Keratinocyte (primary cell): ENCODE measurements around the gene KIFC1. TPM values are rescaled to one million over a fixed set of nuclear protein-coding genes. Genes with fewer than 3 reads are reported as not detected.

Experiments
- DNase-seq: peaks from one replicate; pipeline ENCODE4 v3.0.0-alpha.2; 2011; ENCODE audit warnings: low read depth, missing footprints, low spot score
- FAIRE-seq: peaks from 2 replicates; lab custom pipeline; 2011; peaks lifted over from hg19 to GRCh38; lab: Jason Lieb, UNC
- H2AFZ ChIP-seq: 2 replicates; pipeline ENCODE4 v1.6.0; 2012; ENCODE audit warnings: low read length, control low read depth, inconsistent platforms; ENCODE audit not compliant: control insufficient read depth
- H3K27ac ChIP-seq: 2 replicates; pipeline ENCODE4 v1.5.1; 2011; ENCODE audit warnings: low read length; ENCODE audit not compliant: control insufficient read depth, insufficient read depth
- H3K27me3 ChIP-seq: 3 replicates; pipeline ENCODE4 v1.6.0; 2011; ENCODE audit warnings: low read length; ENCODE audit not compliant: control insufficient read depth, insufficient read depth; ENCODE audit errors: extremely low read depth
- H3K36me3 ChIP-seq, 2 experiments: 2 replicates in 1 of 2; 3 replicates in 1 of 2; pipeline ENCODE4 v1.5.1; 2011; ENCODE audit warnings: low read length in 2 of 2, mild to moderate bottlenecking in 1 of 2; ENCODE audit not compliant: control insufficient read depth in 2 of 2, insufficient read depth in 2 of 2; ENCODE audit errors: extremely low read depth in 1 of 2
- H3K4me1 ChIP-seq: 3 replicates; pipeline ENCODE4 v1.5.1; 2011; ENCODE audit warnings: low read length; ENCODE audit not compliant: control insufficient read depth, insufficient read depth; ENCODE audit errors: extremely low read depth
- H3K4me2 ChIP-seq: 3 replicates; pipeline ENCODE4 v1.6.0; 2011; ENCODE audit warnings: low read depth, low read length; ENCODE audit not compliant: control insufficient read depth, insufficient read depth; ENCODE audit errors: extremely low read depth
- H3K4me3 ChIP-seq, 3 experiments: fragments of 200-600 bp in 1 of 3; sonication (generic) in 1 of 3; 2 replicates in 2 of 3; 3 replicates in 1 of 3; pipeline ENCODE4 v1.5.1; 2011 to 2016; ENCODE audit warnings: low read length in 3 of 3, mild to moderate bottlenecking in 3 of 3, control low read depth in 2 of 3, inconsistent platforms in 1 of 3, low read depth in 1 of 3, mixed read lengths in 1 of 3, mixed run types in 1 of 3, moderate library complexity in 1 of 3; ENCODE audit not compliant: control insufficient read depth in 2 of 3, insufficient read depth in 2 of 3; ENCODE audit errors: extremely low read depth in 1 of 3
- H3K79me2 ChIP-seq: 2 replicates; pipeline ENCODE4 v1.6.0; 2012; ENCODE audit warnings: low read length; ENCODE audit not compliant: control insufficient read depth, insufficient read depth
- H3K9ac ChIP-seq: 3 replicates; pipeline ENCODE4 v1.6.0; 2011; ENCODE audit warnings: low read length; ENCODE audit not compliant: control insufficient read depth, insufficient read depth; ENCODE audit errors: extremely low read depth
- H3K9me1 ChIP-seq: 3 replicates; pipeline ENCODE4 v1.6.0; 2011; ENCODE audit warnings: low read length; ENCODE audit not compliant: control insufficient read depth, insufficient read depth; ENCODE audit errors: extremely low read depth
- H3K9me3 ChIP-seq: 2 replicates; pipeline ENCODE4 v1.5.1; 2012; ENCODE audit warnings: low read depth, low read length; ENCODE audit not compliant: control insufficient read depth
- H4K20me1 ChIP-seq: 3 replicates; pipeline ENCODE4 v1.6.0; 2011; ENCODE audit warnings: low read length; ENCODE audit not compliant: control insufficient read depth, insufficient read depth; ENCODE audit errors: extremely low read depth
- EZH2 ChIP-seq: IDR thresholded peaks from one replicate; pipeline ENCODE4 v1.6.1; 2012; ENCODE audit warnings: inconsistent platforms, mild to moderate bottlenecking, low read length, moderate library complexity
- dilution Hi-C: fragments of 300-500 bp; cut with MboI; formaldehyde crosslinking; loops from one replicate; pipeline ENCODE4 v1.7.0; 2020; ENCODE audit warnings: low sequenced_read_pairs; ENCODE audit not compliant: extremely low pct_ligation_motif_present
- polyA plus RNA-seq, 5 experiments: library from polyadenylated mRNA; depleted of rRNA in 3 of 5; stranded (reverse) in 3 of 5; stranded (forward) in 1 of 5; unstranded in 1 of 5; fragments of >200 nt; gene quantifications; 1 replicate in 1 of 5; 2 replicates in 3 of 5; 3 replicates in 1 of 5; pipeline versions ENCODE4 v1.2.1 to v1.2.3, GENCODE V29; 2011 to 2012; ENCODE audit warnings: missing spikeins in 2 of 5, low read depth in 1 of 5, low replicate concordance in 1 of 5
- TF ChIP-seq, protein P1 (sequence below), 3 experiments: IDR thresholded peaks in 1 of 3; conservative IDR thresholded peaks in 1 of 3; optimal IDR thresholded peaks in 1 of 3; 2 replicates in 2 of 3; 3 replicates in 1 of 3; pipeline versions ENCODE3 to v1.5.1; 2011; ENCODE audit warnings: low read length in 3 of 3, mild to moderate bottlenecking in 3 of 3, moderate library complexity in 2 of 3, control low read depth in 1 of 3, inconsistent platforms in 1 of 3; ENCODE audit not compliant: insufficient read depth in 2 of 3; ENCODE audit errors: extremely low read depth in 1 of 3

Gene KIFC1
- polyA plus RNA-seq, 1 donor (not counting 4 experiments of a cell fraction or from before 2014, with no cell fraction given) = 20.0 TPM

DNA sequence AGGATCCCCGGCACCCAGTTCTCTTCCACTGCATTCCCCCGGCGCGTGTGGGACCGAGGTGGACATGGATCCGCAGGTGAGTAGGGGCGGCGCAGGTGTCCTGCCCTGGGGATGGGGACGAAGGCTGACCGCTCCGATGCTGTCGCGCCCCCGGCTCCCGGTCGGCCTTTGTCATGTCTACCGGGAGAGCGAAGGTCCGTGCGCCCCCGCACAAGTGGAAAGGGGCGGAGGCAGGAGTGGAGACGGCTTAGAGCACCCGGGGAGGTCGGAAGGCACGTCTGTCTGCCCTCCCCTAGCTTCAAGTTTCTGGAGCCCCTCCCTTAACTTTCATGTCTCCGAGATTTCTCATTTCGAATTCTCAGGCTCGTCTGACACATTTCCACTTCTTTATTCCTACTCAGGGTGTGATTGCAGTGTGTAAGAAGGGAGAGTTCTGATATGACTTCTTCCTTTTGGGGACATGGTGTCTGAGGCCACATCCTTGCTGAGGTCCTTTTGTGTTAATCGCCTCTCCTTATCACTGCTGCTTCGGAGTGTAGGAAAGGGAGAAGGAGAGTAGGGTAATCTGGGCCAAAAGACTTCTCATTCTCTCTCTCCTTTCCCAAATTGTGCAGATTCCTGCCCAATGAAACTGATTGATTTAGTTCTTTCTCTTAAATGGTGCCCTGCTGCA is 435 bp downstream of the KIFC1 start:
- DNase-seq = no peak
- Histone ChIP-seq H3K27ac (peak overlapping the region; percentile 74), H3K9me3 (no peaks in the 10 kb centered on the region), H3K4me2 (peak overlapping the region; percentile 72), H3K4me1 (peaks cover 30% of the 10 kb centered on the region), H3K9ac (peak overlapping the region; percentile 74), H4K20me1 (no peaks in the 10 kb centered on the region), H2AFZ (peak overlapping the region; percentile 88), H3K9me1 (no peaks in the 10 kb centered on the region), H3K36me3 (peaks cover 0 to 3% of the 10 kb centered on the region in 2 experiments), H3K27me3 (no peaks in the 10 kb centered on the region), H3K4me3 (peak overlapping the region; percentile 50 to 94 (median 84)), H3K79me2 (peaks cover 51% of the 10 kb centered on the region)
- FAIRE-seq = no peak
- dilution Hi-C loops = no loop called here
- TF ChIP-seq, protein P1, sequence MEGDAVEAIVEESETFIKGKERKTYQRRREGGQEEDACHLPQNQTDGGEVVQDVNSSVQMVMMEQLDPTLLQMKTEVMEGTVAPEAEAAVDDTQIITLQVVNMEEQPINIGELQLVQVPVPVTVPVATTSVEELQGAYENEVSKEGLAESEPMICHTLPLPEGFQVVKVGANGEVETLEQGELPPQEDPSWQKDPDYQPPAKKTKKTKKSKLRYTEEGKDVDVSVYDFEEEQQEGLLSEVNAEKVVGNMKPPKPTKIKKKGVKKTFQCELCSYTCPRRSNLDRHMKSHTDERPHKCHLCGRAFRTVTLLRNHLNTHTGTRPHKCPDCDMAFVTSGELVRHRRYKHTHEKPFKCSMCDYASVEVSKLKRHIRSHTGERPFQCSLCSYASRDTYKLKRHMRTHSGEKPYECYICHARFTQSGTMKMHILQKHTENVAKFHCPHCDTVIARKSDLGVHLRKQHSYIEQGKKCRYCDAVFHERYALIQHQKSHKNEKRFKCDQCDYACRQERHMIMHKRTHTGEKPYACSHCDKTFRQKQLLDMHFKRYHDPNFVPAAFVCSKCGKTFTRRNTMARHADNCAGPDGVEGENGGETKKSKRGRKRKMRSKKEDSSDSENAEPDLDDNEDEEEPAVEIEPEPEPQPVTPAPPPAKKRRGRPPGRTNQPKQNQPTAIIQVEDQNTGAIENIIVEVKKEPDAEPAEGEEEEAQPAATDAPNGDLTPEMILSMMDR (optimal IDR thresholded peaks at IDR 0.05 in 1 of 3, IDR thresholded peaks at IDR 0.05 in 1 of 3, conservative IDR thresholded peaks at IDR 0.05 in 1 of 3; ENCODE audit: extremely low read depth in 1 of 3, insufficient read depth in 2 of 3, low read length in 3 of 3) = no peak
- TF ChIP-seq EZH2 = no peak

GRCh38 chr6:33392595-33392948 is 949 bp downstream of the KIFC1 start:
- Histone ChIP-seq H2AFZ (peak overlapping the region; percentile 72), H3K27me3 (no peaks in the 10 kb centered on the region), H3K9me1 (no peaks in the 10 kb centered on the region), H3K79me2 (peaks cover 53% of the 10 kb centered on the region), H3K36me3 (peaks cover 0 to 3% of the 10 kb centered on the region in 2 experiments), H3K27ac (peak overlapping the region; percentile 74), H3K4me1 (peaks cover 30% of the 10 kb centered on the region), H3K9me3 (no peaks in the 10 kb centered on the region), H3K4me3 (peak overlapping the region; percentile 50 to 94 (median 84)), H3K4me2 (peak overlapping the region; percentile 72), H3K9ac (peak overlapping the region; percentile 74), H4K20me1 (no peaks in the 10 kb centered on the region)
- DNase-seq = no peak
- dilution Hi-C loops = no loop called here
- TF ChIP-seq, protein P1 (optimal IDR thresholded peaks at IDR 0.05 in 1 of 3, IDR thresholded peaks at IDR 0.05 in 1 of 3, conservative IDR thresholded peaks at IDR 0.05 in 1 of 3; ENCODE audit: extremely low read depth in 1 of 3, insufficient read depth in 2 of 3, low read length in 3 of 3) = no peak
- TF ChIP-seq EZH2 = no peak
- FAIRE-seq = no peak
